Measurements from ENCODE around the gene HOXC5.

The HOXC5 gene

GRCh38 chr12:54014377-54015017 lies 18.4 kb upstream of the HOXC5 start:
- Histone ChIP-seq H3K79me2 (no peaks in the 10 kb centered on the region), H2AFZ (no peak overlapping the region), H3K9me3 (ENCODE audit: control insufficient read depth, low read length) (no peaks in the 10 kb centered on the region), H3K4me3 (ENCODE audit: low read depth, low read length) (no peak overlapping the region), H3K27me3 (ENCODE audit: control insufficient read depth, insufficient read depth, low read length) (peaks cover 18% of the 10 kb centered on the region), H3K36me3 (ENCODE audit: control insufficient read depth, insufficient read depth, low read length) (no peaks in the 10 kb centered on the region), H3K9ac (no peak overlapping the region), H3K27ac (no peak overlapping the region), H3K4me2 (ENCODE audit: low read length) (peak overlapping the region; percentile 19), H3K4me1 (no peaks in the 10 kb centered on the region)
- TF ChIP-seq, protein P1, sequence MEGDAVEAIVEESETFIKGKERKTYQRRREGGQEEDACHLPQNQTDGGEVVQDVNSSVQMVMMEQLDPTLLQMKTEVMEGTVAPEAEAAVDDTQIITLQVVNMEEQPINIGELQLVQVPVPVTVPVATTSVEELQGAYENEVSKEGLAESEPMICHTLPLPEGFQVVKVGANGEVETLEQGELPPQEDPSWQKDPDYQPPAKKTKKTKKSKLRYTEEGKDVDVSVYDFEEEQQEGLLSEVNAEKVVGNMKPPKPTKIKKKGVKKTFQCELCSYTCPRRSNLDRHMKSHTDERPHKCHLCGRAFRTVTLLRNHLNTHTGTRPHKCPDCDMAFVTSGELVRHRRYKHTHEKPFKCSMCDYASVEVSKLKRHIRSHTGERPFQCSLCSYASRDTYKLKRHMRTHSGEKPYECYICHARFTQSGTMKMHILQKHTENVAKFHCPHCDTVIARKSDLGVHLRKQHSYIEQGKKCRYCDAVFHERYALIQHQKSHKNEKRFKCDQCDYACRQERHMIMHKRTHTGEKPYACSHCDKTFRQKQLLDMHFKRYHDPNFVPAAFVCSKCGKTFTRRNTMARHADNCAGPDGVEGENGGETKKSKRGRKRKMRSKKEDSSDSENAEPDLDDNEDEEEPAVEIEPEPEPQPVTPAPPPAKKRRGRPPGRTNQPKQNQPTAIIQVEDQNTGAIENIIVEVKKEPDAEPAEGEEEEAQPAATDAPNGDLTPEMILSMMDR (IDR thresholded peaks at IDR 0.05) = no peak

DNA sequence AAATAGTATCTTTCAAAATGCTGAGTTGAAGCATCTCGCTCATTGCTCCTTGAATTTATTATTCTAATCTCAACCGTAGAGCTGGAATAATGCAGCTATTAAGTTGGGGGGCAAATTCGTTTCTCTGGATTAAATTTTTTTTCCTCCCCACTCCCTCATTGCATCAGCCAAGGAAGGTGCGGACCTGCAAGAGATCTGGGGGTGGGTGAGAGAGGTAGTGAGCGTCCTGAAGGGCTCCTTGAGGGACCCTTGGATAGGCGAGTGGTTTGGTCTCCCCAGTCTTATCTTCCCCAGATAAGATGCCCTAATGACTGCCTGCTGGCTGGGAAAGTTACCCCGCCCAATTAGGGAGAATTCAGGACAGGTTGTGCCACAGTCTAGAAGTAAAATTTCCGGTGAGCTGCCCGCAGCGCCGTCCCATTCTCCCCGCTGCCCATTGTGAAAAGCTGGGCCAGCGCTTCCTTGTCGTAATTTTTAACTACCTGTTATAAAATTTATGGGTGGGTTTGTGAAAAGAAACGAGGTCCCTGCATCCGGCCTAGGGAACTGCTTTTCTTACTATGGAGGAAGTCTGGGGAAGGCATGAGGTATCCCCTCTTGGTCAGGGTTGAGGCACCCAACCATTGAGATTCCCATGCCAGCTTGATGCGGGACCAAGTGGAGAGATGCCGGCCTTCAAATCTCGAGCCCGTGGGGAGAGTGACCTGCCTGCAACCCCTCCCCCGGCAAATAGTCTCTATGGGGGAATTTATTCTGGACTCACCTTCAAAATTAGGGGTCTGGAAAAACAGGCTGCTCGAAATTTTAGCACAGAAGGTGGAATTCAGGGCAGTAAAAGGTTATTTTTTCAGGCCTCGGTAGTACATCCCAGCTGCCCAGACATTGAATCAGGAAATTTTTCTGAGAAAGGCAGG lies 17.6 kb upstream of the HOXC5 start:
- Histone ChIP-seq H3K4me2 (ENCODE audit: low read length) (no peak overlapping the region), H3K4me1 (no peaks in the 10 kb centered on the region), H3K27ac (no peak overlapping the region), H3K9ac (no peak overlapping the region), H3K36me3 (ENCODE audit: control insufficient read depth, insufficient read depth, low read length) (no peaks in the 10 kb centered on the region), H2AFZ (no peak overlapping the region), H3K79me2 (no peaks in the 10 kb centered on the region), H3K9me3 (ENCODE audit: control insufficient read depth, low read length) (no peaks in the 10 kb centered on the region), H3K27me3 (ENCODE audit: control insufficient read depth, insufficient read depth, low read length) (peaks cover 15% of the 10 kb centered on the region), H3K4me3 (ENCODE audit: low read depth, low read length) (no peak overlapping the region)
- TF ChIP-seq, protein P1 (IDR thresholded peaks at IDR 0.05) = no peak

- Histone ChIP-seq H3K4me1 (no peaks in the 10 kb centered on the region), H3K4me3 (ENCODE audit: low read depth, low read length) (no peak overlapping the region), H3K27ac (no peak overlapping the region)
Observed at GRCh38 chr12:54016051-54016450, 16.8 kb upstream of the HOXC5 start.

DNA sequence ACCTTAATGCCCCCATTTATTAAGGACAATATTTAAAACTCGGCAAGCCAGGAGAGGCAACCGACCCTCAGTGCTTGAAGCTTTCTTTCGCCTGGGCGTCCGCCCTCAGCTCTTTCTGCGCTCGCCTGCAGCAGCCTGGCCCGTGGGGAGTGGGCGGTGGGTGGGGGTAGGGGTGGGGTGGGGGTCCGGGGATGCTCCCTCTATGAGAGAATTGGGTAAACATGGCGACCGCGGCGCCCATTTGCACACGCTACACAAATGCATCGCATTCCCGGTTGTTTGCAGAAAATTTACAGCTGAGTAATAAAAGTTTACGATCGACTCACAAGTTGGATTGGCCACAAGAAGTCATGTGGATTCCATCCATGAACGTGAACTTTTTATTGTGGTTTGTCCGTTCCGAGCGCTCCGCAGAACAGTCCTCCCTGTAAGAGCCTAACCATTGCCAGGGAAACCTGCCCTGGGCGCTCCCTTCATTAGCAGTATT lies 16.3 kb upstream of the HOXC5 start:
- Histone ChIP-seq H3K4me2 (ENCODE audit: low read length) (no peak overlapping the region), H2AFZ (no peak overlapping the region), H3K4me3 (ENCODE audit: low read depth, low read length) (no peak overlapping the region), H3K9ac (no peak overlapping the region), H3K4me1 (no peaks in the 10 kb centered on the region), H3K27ac (no peak overlapping the region), H3K79me2 (no peaks in the 10 kb centered on the region), H3K27me3 (ENCODE audit: control insufficient read depth, insufficient read depth, low read length) (peaks cover 15% of the 10 kb centered on the region), H3K9me3 (ENCODE audit: control insufficient read depth, low read length) (no peaks in the 10 kb centered on the region), H3K36me3 (ENCODE audit: control insufficient read depth, insufficient read depth, low read length) (no peaks in the 10 kb centered on the region)
- TF ChIP-seq, protein P1 (IDR thresholded peaks at IDR 0.05) = no peak

More at GRCh38 chr12:54016051-54016450, 16.8 kb upstream of the HOXC5 start:
- Histone ChIP-seq H2AFZ (no peak overlapping the region), H3K4me2 (ENCODE audit: low read length) (no peak overlapping the region), H3K79me2 (no peaks in the 10 kb centered on the region), H3K9ac (no peak overlapping the region), H3K27me3 (ENCODE audit: control insufficient read depth, insufficient read depth, low read length) (peaks cover 15% of the 10 kb centered on the region), H3K36me3 (ENCODE audit: control insufficient read depth, insufficient read depth, low read length) (no peaks in the 10 kb centered on the region), H3K9me3 (ENCODE audit: control insufficient read depth, low read length) (no peaks in the 10 kb centered on the region)
- TF ChIP-seq, protein P1 (IDR thresholded peaks at IDR 0.05) = no peak

Measured in parathyroid adenoma (tissue), 2 donors.